ENCODE results near the gene E2F2. TPM values are rescaled to one million over a fixed set of nuclear protein-coding genes. Genes with fewer than 3 reads are reported as not detected.
"Not testable (repeated sequence)": the region's sequence is repeated elsewhere in the genome, so short reads cannot be mapped to it uniquely, and the experiment has no call there.

E2F2 gene
- total RNA-seq, 1 donor from 2014 or later: 7.8 TPM

GRCh38 chr1:23505851-23506250, 25.2 kb downstream of the E2F2 start:
- TF ChIP-seq, protein P1, sequence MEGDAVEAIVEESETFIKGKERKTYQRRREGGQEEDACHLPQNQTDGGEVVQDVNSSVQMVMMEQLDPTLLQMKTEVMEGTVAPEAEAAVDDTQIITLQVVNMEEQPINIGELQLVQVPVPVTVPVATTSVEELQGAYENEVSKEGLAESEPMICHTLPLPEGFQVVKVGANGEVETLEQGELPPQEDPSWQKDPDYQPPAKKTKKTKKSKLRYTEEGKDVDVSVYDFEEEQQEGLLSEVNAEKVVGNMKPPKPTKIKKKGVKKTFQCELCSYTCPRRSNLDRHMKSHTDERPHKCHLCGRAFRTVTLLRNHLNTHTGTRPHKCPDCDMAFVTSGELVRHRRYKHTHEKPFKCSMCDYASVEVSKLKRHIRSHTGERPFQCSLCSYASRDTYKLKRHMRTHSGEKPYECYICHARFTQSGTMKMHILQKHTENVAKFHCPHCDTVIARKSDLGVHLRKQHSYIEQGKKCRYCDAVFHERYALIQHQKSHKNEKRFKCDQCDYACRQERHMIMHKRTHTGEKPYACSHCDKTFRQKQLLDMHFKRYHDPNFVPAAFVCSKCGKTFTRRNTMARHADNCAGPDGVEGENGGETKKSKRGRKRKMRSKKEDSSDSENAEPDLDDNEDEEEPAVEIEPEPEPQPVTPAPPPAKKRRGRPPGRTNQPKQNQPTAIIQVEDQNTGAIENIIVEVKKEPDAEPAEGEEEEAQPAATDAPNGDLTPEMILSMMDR (IDR thresholded peaks at IDR 0.05; ENCODE audit: unreplicated experiment): no peak
- H3K27ac Mint-ChIP-seq: no peak overlapping the region
- peaks cover 6% of the 10 kb centered on the region for H3K4me1 Mint-ChIP-seq (ENCODE audit: low read depth)
- peaks cover 5% of the 10 kb centered on the region for H3K36me3 Mint-ChIP-seq (ENCODE audit: insufficient read depth)
- no peak for DNase-seq (ENCODE audit: low spot score, unreplicated experiment)
- H3K27me3 Mint-ChIP-seq: no peaks in the 10 kb centered on the region
- H3K9me3 Mint-ChIP-seq (ENCODE audit: low read depth): no peaks in the 10 kb centered on the region
- H3K4me3 Mint-ChIP-seq (ENCODE audit: low read depth): no peak overlapping the region

- H3K4me3 Mint-ChIP-seq (ENCODE audit: low read depth); DNase-seq (ENCODE audit: low spot score, unreplicated experiment); H3K36me3 Mint-ChIP-seq (ENCODE audit: insufficient read depth); H3K4me1 Mint-ChIP-seq (ENCODE audit: low read depth); H3K9me3 Mint-ChIP-seq (ENCODE audit: low read depth); H3K27ac Mint-ChIP-seq; H3K27me3 Mint-ChIP-seq: not testable (repeated sequence)
Observed at GRCh38 chr1:23504156-23504555, 26.9 kb downstream of the E2F2 start.

DNA sequence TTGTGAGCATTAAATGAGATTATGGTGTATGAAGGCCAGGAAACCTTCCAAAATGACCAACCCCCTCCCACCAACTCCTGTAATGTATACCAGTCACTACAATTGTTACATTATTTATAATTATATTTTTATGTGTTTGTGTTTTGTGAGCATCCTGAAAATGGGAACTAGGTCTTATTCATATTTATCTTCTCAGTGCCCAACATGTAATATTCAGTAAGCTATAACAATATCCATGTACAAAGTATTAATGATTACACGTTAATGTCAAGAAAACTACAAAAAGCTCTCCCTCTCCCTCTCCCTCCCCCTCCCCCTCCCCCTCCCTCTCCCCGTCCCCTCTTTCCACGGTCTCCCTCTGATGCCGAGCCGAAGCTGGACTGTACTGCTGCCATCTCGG, 28.1 kb downstream of the E2F2 start:
- peaks cover 3% of the 10 kb centered on the region for H3K36me3 Mint-ChIP-seq (ENCODE audit: insufficient read depth)
- H3K27ac Mint-ChIP-seq: no peak overlapping the region
- no peak for DNase-seq (ENCODE audit: low spot score, unreplicated experiment)
- TF ChIP-seq, protein P1 (IDR thresholded peaks at IDR 0.05; ENCODE audit: unreplicated experiment): no peak
- H3K9me3 Mint-ChIP-seq (ENCODE audit: low read depth): peaks cover 4% of the 10 kb centered on the region
- H3K27me3 Mint-ChIP-seq: no peaks in the 10 kb centered on the region
- H3K4me1 Mint-ChIP-seq (ENCODE audit: low read depth): peaks cover 6% of the 10 kb centered on the region
- H3K4me3 Mint-ChIP-seq (ENCODE audit: low read depth): no peak overlapping the region

GRCh38 chr1:23500466-23500865, 30.6 kb downstream of the E2F2 start:
- Mint-ChIP-seq H3K27me3 (no peaks in the 10 kb centered on the region), H3K27ac (no peak overlapping the region), H3K36me3 (ENCODE audit: insufficient read depth) (peaks cover 3% of the 10 kb centered on the region), H3K4me1 (ENCODE audit: low read depth) (peaks cover 6% of the 10 kb centered on the region), H3K9me3 (ENCODE audit: low read depth) (peaks cover 4% of the 10 kb centered on the region), H3K4me3 (ENCODE audit: low read depth) (no peak overlapping the region)
- no peak for DNase-seq (ENCODE audit: low spot score, unreplicated experiment)
- TF ChIP-seq, protein P1 (IDR thresholded peaks at IDR 0.05; ENCODE audit: unreplicated experiment): no peak

DNA sequence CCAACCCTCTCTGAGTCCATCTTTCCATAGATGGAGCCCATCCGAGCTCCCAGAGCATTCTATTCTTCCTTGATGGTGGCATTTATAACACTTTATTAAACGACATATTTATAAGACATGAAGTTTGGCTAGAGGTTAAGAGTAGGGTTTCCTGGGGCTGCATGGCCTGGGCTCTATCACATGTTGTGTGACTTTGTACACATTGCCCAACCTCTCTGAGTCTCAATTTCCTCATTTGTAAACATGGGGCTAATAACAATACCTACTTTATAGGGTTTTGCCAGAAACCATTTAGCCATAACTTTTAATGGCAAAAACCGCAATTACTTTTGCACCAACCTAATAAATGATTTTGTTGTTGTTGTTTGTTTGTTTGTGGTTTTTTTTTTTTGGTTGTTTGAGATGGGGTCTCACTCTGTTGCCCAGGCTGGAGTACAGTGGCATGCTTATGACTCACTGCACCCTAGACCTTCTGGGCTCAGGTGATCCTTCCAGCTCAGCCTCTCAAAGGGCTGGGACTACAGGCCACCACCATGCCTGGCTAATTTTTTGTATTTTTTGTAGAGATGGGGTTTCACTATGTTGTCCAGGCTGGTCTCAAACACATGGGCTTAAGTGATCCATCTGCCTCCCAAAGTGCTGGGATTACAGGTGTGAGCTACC, 33.1 kb downstream of the E2F2 start:
- no peak overlapping the region for H3K4me3 Mint-ChIP-seq (ENCODE audit: low read depth)
- no peaks in the 10 kb centered on the region for H3K36me3 Mint-ChIP-seq (ENCODE audit: insufficient read depth)
- no peaks in the 10 kb centered on the region for H3K4me1 Mint-ChIP-seq (ENCODE audit: low read depth)
- DNase-seq (ENCODE audit: low spot score, unreplicated experiment): no peak
- H3K9me3 Mint-ChIP-seq (ENCODE audit: low read depth): peaks cover 4% of the 10 kb centered on the region
- H3K27ac Mint-ChIP-seq: no peak overlapping the region
- H3K27me3 Mint-ChIP-seq: no peaks in the 10 kb centered on the region
- TF ChIP-seq, protein P1 (IDR thresholded peaks at IDR 0.05; ENCODE audit: unreplicated experiment): no peak

GRCh38 chr1:23496490-23497181, 34.4 kb downstream of the E2F2 start:
- H3K4me3 Mint-ChIP-seq (ENCODE audit: low read depth): no peak overlapping the region
- peaks cover 1% of the 10 kb centered on the region for H3K27me3 Mint-ChIP-seq
- TF ChIP-seq, protein P1 (IDR thresholded peaks at IDR 0.05; ENCODE audit: unreplicated experiment): no peak
- DNase-seq (ENCODE audit: low spot score, unreplicated experiment): no peak
- no peak overlapping the region for H3K27ac Mint-ChIP-seq
- no peaks in the 10 kb centered on the region for H3K4me1 Mint-ChIP-seq (ENCODE audit: low read depth)
- H3K9me3 Mint-ChIP-seq (ENCODE audit: low read depth): peaks cover 4% of the 10 kb centered on the region
- no peaks in the 10 kb centered on the region for H3K36me3 Mint-ChIP-seq (ENCODE audit: insufficient read depth)

DNA sequence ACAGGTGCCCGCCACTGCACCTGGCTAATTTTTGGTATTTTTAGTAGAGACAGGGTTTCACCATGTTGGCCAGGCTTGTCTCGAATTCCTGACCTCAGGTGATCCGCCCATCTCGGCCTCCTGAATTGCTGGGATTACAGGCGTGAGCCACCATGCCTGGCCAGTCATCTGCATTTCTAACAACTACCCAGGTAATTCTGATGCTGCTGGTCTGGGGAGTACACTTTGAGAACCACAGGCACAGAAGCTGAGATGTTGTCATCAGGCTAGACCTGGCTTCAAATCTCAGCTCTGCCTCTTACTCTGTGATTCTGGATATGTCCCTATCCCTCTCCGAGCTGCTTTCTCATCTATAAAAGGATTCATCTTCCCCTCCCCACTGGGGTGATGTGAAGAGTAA, 36.2 kb downstream of the E2F2 start:
- not testable (repeated sequence) for DNase-seq (ENCODE audit: low spot score, unreplicated experiment); H3K36me3 Mint-ChIP-seq (ENCODE audit: insufficient read depth); H3K4me3 Mint-ChIP-seq (ENCODE audit: low read depth); H3K27ac Mint-ChIP-seq; H3K9me3 Mint-ChIP-seq (ENCODE audit: low read depth); H3K4me1 Mint-ChIP-seq (ENCODE audit: low read depth)
- peaks cover 11% of the 10 kb centered on the region for H3K27me3 Mint-ChIP-seq

GRCh38 chr1:23492776-23493175, 38.3 kb downstream of the E2F2 start:
- H3K27me3 Mint-ChIP-seq: peaks cover 22% of the 10 kb centered on the region
- not testable (repeated sequence) for H3K4me3 Mint-ChIP-seq (ENCODE audit: low read depth); DNase-seq (ENCODE audit: low spot score, unreplicated experiment); H3K9me3 Mint-ChIP-seq (ENCODE audit: low read depth); H3K27ac Mint-ChIP-seq; H3K4me1 Mint-ChIP-seq (ENCODE audit: low read depth); H3K36me3 Mint-ChIP-seq (ENCODE audit: insufficient read depth)
